GM21360 (cell line): ENCODE results near the gene RNF112.
"Not testable (repeated sequence)": the region's sequence is repeated elsewhere in the genome, so short reads cannot be mapped to it uniquely, and the experiment has no call there.

Experiments
- ATAC-seq: cut with Tn5 transposase; IDR thresholded peaks from one replicate; pipeline ENCODE4 v1.9.1; 2021; ENCODE audit warnings: mild to moderate bottlenecking, moderate library complexity; ENCODE audit not compliant: unreplicated experiment

Gene RNF112

DNA sequence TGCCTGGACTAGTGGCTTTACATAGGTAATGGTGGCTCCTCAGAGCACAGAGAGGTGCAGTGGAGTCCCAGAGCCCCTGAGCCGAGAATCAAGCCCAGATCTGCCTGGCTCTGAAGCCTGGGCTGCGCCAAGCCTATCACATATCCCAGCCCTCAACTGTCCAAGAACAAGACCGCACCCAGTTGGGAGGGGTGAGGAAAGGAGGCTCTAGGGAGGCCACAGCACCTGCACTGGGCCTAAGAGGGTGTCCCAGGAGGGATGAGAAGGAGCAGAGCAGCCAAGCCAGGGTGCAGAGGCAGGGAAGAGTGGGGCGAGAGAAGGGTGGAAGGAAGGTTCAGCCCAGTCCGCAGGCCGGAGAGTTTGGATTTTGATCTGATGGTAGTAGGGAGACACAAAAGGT is 941 bp upstream of the RNF112 start:
- no peak for ATAC-seq

DNA sequence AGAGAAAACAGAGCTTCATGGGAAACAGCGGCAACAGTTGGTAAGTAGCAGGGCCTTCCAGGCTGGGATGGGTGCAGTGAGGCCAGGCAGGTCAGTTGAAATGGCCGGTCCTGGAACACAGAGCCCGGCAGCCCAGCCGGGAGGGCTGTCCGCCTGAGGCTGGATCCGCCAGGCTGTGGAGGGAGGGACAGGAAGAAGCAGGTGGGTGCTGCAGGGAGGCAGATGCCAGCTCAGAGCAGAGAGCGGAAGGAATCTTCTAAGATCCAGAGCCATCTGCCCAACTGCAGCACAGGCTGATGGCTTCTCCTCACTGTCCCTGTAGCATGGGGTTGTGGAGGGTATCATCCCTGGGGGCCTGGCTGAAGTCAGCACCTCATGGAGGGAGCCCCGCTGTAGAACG is 599 bp downstream of the RNF112 start:
- ATAC-seq = no peak

GRCh38 chr17:19412510-19412909 is 1.5 kb downstream of the RNF112 start:
- ATAC-seq = no peak

GRCh38 chr17:19412984-19413383 is 2.0 kb downstream of the RNF112 start:
- ATAC-seq = no peak

DNA sequence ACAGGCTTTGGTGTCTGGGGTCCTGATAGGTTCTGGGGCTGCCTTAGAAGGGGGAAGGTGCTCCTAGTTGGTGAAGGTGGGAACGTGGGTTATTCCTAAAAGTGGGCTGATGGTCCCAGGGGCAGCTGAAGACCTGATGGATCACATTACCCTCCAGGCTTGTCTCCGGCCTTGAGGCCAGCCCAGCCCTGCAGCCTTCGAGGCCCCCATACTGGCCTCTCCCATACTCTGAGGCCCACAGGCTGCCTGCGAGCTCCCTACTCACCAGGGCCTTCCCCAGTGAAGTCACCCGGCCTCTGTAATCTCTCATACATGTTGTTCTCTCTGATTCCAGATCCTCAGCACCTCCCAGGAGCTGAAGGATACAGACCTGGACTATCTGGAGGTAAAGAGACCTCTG is 2.7 kb downstream of the RNF112 start:
- ATAC-seq = no peak

DNA sequence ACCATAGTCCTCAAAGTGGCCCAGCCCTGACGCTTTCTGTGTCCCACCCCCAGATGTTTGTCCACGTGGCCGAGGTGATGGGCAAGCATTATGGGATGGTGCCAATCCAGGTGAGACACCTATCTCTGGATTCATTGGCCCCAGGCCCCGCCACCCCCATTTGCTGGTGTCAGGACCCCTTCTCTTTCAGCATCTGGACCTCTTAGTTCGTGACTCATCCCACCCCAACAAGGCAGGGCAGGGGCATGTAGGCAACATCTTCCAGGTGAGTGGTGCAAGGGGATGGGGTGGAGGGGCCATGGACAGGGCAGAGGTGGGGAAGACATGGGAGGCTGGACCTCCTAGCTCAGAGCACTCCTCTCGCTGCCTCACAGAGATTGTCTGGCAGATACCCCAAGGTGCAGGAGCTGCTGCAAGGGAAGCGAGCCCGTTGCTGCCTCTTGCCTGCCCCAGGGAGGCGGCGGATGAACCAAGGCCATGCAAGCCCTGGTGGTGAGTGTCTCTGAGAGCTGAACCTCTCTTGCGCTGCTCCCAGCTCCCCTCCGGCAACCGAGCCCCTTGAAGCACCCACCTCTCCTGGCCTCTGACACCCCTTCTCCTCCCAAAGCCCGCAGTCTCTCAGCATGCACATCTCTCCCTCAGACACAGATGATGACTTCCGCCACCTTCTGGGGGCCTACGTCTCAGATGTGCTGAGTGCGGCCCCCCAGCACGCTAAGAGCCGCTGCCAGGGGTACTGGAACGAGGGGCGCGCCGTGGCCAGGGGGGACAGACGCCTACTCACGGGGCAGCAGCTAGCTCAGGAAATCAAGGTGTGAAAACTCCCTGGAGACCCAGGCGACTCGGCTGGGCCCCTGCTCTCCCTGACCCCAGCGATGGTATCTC is 3.6 kb downstream of the RNF112 start:
- no peak for ATAC-seq

DNA sequence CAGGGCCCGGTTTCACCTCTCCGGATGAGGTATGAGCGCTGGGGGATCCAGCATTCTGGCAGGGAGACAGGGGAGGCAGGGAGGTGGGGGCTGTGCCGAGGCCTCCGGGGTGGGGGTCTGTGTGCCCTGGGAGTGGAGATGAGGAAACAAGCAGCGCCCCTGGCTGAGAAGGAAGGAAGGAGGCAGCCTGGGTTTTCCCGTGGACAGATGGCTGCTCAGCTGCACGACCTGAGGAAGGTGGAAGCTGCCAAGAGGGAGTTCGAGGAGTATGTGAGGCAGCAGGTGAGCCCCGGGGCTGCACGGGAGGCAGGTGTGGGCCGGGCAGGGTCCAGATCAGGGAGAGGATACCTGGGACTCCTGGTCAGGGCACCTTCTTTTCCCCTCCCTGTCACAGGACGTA is 4.3 kb downstream of the RNF112 start:
- ATAC-seq = no peak

DNA sequence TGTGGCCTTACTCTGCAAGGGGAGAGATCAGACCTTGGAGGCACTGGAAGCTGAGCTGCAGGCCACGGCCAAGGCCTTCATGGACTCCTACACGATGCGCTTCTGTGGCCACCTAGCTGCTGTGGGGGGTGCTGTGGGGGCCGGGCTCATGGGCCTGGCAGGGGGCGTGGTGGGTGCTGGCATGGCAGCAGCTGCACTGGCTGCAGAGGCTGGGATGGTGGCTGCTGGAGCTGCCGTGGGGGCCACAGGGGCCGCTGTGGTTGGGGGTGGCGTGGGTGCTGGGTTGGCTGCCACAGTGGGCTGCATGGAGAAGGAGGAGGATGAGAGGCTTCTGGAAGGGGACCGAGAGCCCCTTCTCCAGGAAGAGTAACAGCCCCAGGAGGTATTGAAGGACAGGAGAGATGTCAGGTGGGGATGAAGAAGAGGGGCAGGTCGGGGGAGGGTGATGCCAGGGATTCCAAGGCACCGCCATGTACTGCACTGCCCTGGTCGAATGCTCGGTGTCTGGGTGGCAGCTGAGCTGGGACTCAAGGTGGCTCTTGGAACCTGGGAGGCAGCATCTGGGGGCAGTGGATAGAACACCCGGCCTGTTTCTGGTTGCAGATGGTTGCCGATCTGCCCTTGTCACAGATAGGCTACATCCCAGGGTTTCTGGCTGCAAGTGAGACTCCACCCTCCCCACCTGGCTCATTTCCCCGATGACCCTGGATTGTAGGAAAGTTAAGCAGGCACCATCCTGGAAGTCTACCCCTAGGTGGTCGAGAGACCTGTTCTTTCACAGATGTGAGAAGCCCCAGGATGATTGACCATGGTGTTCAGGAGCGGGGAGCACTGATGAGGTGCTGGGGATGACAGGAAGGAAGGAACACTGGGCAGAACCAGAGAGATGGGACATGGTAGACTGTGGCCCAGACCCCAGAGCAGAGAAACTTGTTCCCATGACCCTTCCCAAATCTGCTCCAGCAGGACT is 5.1 kb downstream of the RNF112 start:
- ATAC-seq = no peak

DNA sequence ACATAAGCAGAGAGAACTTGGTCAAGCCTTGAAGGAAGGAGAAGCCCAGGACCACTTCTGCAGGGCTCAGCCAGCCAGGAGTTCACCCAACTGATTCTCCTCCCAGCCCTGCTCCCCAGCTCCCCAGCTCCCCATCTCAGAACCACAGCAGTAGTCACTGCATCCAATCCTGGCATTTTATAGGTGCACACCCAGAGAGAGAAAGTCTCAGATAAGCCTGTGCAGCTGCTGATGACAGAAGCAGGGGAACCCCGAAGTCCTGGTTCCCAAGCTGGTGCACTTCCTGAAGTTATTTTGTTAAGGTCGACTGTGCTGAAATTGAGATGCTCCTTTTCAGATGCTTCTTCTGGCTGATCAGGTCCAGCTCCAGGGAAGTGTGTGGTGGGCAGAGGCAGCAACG is 6.6 kb downstream of the RNF112 start:
- no peak for ATAC-seq

- no peak for ATAC-seq
These were observed 7.4 kb downstream of the RNF112 start for GRCh38 chr17:19418251-19418992.

GRCh38 chr17:19421219-19421618 is 10.2 kb downstream of the RNF112 start:
- ATAC-seq = no peak

GRCh38 chr17:19421926-19422325 is 10.9 kb downstream of the RNF112 start:
- no peak for ATAC-seq

GRCh38 chr17:19424934-19425868 is 14.2 kb downstream of the RNF112 start:
- no peak for ATAC-seq

DNA sequence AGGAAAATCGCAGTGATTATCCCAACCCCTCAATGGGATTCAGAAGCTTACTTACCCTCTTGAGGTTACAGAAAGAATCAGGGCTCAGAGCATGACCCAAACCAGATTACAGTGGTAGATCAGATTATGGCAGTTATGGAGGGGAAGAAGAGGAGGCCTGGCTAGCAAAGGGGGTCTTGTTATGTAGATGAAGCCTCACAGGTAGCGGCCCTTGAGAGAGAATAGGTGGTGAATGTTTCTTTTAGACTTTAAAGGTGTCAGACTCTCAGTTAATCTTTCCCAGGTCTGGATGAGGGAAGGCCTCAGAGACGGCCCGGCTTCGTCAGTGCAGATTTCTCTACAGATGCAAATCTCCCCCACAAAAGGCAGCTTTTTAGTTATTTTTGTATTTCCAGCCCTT is 15.6 kb downstream of the RNF112 start:
- no peak for ATAC-seq

DNA sequence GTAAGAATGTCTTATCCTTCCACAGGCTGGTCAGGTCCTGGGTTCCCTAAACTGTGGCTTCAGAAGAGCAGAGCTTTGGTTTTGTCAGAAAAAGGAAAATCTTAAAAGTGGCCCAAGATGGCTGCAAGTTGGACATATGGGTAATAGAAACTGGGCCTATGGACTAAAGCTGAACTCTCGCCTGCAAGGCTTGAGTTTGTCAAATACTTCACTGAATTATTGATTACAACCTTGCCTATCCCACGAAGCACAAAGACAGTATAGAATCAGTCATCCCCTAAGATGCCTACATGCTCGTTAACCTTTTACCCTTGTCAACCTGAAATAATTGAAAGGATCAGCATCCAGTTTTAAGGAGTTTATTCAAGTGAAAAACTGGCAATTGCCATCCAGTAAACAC is 20.7 kb downstream of the RNF112 start:
- no peak for ATAC-seq

GRCh38 chr17:19433255-19433654 is 22.2 kb downstream of the RNF112 start:
- ATAC-seq = no peak

DNA sequence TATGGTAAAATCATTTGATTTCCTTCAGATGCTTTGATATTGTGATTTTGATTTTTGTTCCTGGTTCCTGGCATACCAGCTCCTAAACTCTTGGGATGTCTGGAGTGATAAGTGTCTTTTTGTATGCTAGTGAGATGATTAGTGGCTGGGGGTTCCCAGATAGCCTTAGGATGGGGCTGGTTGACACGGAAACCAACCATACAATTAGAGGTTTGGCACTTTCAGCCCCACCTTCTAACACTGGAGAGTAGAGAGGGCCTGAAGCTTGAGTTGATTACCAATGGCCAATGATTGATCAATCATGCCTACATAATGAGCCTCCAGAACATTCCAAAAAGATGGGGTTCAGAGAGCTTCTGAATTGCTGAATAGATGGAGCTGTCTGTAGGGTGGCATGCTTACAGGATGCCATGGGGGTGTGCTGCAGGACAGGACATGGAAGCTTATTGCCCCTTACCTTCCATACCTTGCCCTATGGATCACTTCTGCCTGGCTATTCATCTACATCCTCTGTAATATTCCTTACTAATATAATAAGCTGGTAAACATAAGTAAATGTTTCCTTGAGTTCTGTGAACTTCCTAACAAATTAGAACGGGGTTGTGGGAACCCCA is 22.8 kb downstream of the RNF112 start:
- no peak for ATAC-seq

- ATAC-seq = no peak
These were observed 29.4 kb downstream of the RNF112 start for GRCh38 chr17:19440421-19440820.

- ATAC-seq = not testable (repeated sequence)
These were observed 30.3 kb downstream of the RNF112 start for GRCh38 chr17:19441288-19441687.

- ATAC-seq = no peak
These were observed 31.7 kb downstream of the RNF112 start for GRCh38 chr17:19442731-19443130.
